HepG2 (cell line): ENCODE measurements around the gene PRKCE. TPM values are rescaled to one million over a fixed set of nuclear protein-coding genes. Genes with fewer than 3 reads are reported as not detected.

ENCODE experiments used
- AGO1 ChIP-seq: fragments of 200-400 bp; formaldehyde crosslinking; IDR thresholded peaks from 2 replicates; pipeline ENCODE4 v1.6.1; 2017; ENCODE audit warnings: mild to moderate bottlenecking, low read depth, low read length, moderate library complexity; ENCODE audit not compliant: poor library complexity, severe bottlenecking
- ATF7-NPFF ChIP-seq: sonication (generic); formaldehyde crosslinking; IDR thresholded peaks from 2 replicates; pipeline ENCODE4 v1.8.1; 2023; ENCODE audit warnings: mild to moderate bottlenecking, low read depth, missing genetic modification reagents, moderate library complexity
- ATRX ChIP-seq: sonication (generic); formaldehyde crosslinking; IDR thresholded peaks from 2 replicates; pipeline ENCODE4 v1.4.0; 2020; ENCODE audit warnings: missing genetic modification reagents, borderline replicate concordance
- E2F5 ChIP-seq: sonication (generic); formaldehyde crosslinking; conservative IDR thresholded peaks from 2 replicates; pipeline ENCODE4 v1.4.0; 2020; ENCODE audit warnings: missing genetic modification reagents
- MAF1 ChIP-seq: sonication (generic); formaldehyde crosslinking; IDR thresholded peaks from 2 replicates; pipeline ENCODE4 v1.5.0; 2020; ENCODE audit warnings: missing genetic modification reagents, borderline replicate concordance
- SMC3 ChIP-seq: IDR thresholded peaks from 2 replicates; pipeline ENCODE4 v1.6.1; 2011; ENCODE audit warnings: low read length, improper control_type of control experiment
- SRSF4 ChIP-seq: fragments of 200-400 bp; formaldehyde crosslinking; IDR thresholded peaks from one replicate; pipeline ENCODE4 v1.6.1; 2018; ENCODE audit warnings: mild to moderate bottlenecking, low read depth, low read length, moderate library complexity; ENCODE audit not compliant: poor library complexity, severe bottlenecking
- TAF1 ChIP-seq: sonication (generic); formaldehyde crosslinking; IDR thresholded peaks from 2 replicates; pipeline ENCODE4 v1.4.0; 2020; ENCODE audit warnings: missing genetic modification reagents
- ZBTB1 ChIP-seq: sonication (generic); formaldehyde crosslinking; IDR thresholded peaks from 2 replicates; pipeline ENCODE4 v1.4.0; 2020; ENCODE audit warnings: missing genetic modification reagents, borderline replicate concordance
- ZBTB7A ChIP-seq: sonication (generic); formaldehyde crosslinking; IDR thresholded peaks from 2 replicates; pipeline ENCODE4 v1.8.0; 2022; ENCODE audit warnings: mild to moderate bottlenecking, missing genetic modification reagents
- ZFP36L1 ChIP-seq: sonication (generic); formaldehyde crosslinking; IDR thresholded peaks from 2 replicates; pipeline ENCODE4 v1.8.0; 2022; ENCODE audit warnings: mild to moderate bottlenecking, missing genetic modification reagents, moderate library complexity
- ZNF101 ChIP-seq: sonication (generic); formaldehyde crosslinking; IDR thresholded peaks from 2 replicates; pipeline ENCODE4 v1.4.0; 2020; ENCODE audit warnings: mild to moderate bottlenecking, low read depth, missing genetic modification reagents, borderline replicate concordance
- ZNF326 ChIP-seq: sonication (generic); formaldehyde crosslinking; IDR thresholded peaks from 2 replicates; pipeline ENCODE4 v1.4.0; 2020; ENCODE audit warnings: missing genetic modification reagents, borderline replicate concordance
- ZNF549 ChIP-seq: sonication (generic); formaldehyde crosslinking; IDR thresholded peaks from 2 replicates; pipeline ENCODE4 v1.5.0; 2020; ENCODE audit warnings: missing genetic modification reagents
- ZNF850 ChIP-seq: sonication (generic); formaldehyde crosslinking; conservative IDR thresholded peaks from 2 replicates; pipeline ENCODE4 v1.9.0; 2021; ENCODE audit warnings: mild to moderate bottlenecking, missing genetic modification reagents
- polyA plus RNA-seq, 8 experiments: library from polyadenylated mRNA; depleted of rRNA in 3 of 8; stranded (reverse) in 7 of 8; unstranded in 1 of 8; fragments of >200 nt; fragmentation: Illumina TruSeq in 4 of 8; extraction: Trizol in 4 of 8; gene quantifications; 2 replicates each; pipeline versions ENCODE4 v1.2.1 to v1.2.3, GENCODE V29; 2011 to 2016; ENCODE audit warnings: low read depth in 4 of 8, missing spikeins in 1 of 8, mixed read lengths in 1 of 8; ENCODE audit not compliant: insufficient read depth in 1 of 8
- total RNA-seq, 5 experiments: library from RNA; depleted of rRNA; stranded (reverse); fragments of >200 nt; fragmentation: Illumina TruSeq; extraction: Trizol; gene quantifications; 2 replicates each; pipeline ENCODE4 v1.2.3, GENCODE V29; 2016; ENCODE audit warnings: low read depth in 1 of 5
- TF ChIP-seq, protein P1 (sequence below): sonication (generic); formaldehyde crosslinking; IDR thresholded peaks from 2 replicates; pipeline ENCODE4 v1.9.0; 2021; ENCODE audit warnings: missing genetic modification reagents, mild to moderate bottlenecking, borderline replicate concordance
- TF ChIP-seq, protein P2 (sequence below): sonication (generic); formaldehyde crosslinking; IDR thresholded peaks from 2 replicates; pipeline ENCODE4 v1.9.0; 2021; ENCODE audit warnings: mild to moderate bottlenecking, missing genetic modification reagents
- TF ChIP-seq, protein P3 (sequence below): fragments of 450-650 bp; IDR thresholded peaks from 2 replicates; pipeline ENCODE4 v1.6.1; 2017; ENCODE audit warnings: mild to moderate bottlenecking

Gene PRKCE
- total and polyA plus RNA-seq, 2 of the 13 experiments (the other 11 are each of a cell fraction or from before 2014, with no cell fraction given): 1.0 to 3.9 TPM

- TF ChIP-seq, protein P1, sequence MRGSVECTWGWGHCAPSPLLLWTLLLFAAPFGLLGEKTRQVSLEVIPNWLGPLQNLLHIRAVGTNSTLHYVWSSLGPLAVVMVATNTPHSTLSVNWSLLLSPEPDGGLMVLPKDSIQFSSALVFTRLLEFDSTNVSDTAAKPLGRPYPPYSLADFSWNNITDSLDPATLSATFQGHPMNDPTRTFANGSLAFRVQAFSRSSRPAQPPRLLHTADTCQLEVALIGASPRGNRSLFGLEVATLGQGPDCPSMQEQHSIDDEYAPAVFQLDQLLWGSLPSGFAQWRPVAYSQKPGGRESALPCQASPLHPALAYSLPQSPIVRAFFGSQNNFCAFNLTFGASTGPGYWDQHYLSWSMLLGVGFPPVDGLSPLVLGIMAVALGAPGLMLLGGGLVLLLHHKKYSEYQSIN: no peak
- peak; percentile 61; the same call in 1 of the 2 replicates for TF ChIP-seq ZFP36L1
- TF ChIP-seq ZNF549 (CRISPR knock-in tag): 0 out of 2 replicates have a peak, but pooled peaks have one; percentile 27
- TF ChIP-seq ZBTB1: no peak
- TF ChIP-seq MAF1 (CRISPR knock-in tag): no peak
- TF ChIP-seq ZNF101: no peak
- TF ChIP-seq SMC3: peak; percentile 43
- no peak for TF ChIP-seq AGO1
- 0 out of 2 replicates have a peak, but pooled peaks have one; percentile 29 for TF ChIP-seq ATRX (CRISPR knock-in tag)
- TF ChIP-seq SRSF4: no peak
- peak; percentile 86 for TF ChIP-seq ZBTB7A (CRISPR knock-in tag)
- TF ChIP-seq TAF1 (CRISPR knock-in tag): no peak
- no peak for TF ChIP-seq ZNF850 (CRISPR knock-in tag)
- TF ChIP-seq, protein P2, sequence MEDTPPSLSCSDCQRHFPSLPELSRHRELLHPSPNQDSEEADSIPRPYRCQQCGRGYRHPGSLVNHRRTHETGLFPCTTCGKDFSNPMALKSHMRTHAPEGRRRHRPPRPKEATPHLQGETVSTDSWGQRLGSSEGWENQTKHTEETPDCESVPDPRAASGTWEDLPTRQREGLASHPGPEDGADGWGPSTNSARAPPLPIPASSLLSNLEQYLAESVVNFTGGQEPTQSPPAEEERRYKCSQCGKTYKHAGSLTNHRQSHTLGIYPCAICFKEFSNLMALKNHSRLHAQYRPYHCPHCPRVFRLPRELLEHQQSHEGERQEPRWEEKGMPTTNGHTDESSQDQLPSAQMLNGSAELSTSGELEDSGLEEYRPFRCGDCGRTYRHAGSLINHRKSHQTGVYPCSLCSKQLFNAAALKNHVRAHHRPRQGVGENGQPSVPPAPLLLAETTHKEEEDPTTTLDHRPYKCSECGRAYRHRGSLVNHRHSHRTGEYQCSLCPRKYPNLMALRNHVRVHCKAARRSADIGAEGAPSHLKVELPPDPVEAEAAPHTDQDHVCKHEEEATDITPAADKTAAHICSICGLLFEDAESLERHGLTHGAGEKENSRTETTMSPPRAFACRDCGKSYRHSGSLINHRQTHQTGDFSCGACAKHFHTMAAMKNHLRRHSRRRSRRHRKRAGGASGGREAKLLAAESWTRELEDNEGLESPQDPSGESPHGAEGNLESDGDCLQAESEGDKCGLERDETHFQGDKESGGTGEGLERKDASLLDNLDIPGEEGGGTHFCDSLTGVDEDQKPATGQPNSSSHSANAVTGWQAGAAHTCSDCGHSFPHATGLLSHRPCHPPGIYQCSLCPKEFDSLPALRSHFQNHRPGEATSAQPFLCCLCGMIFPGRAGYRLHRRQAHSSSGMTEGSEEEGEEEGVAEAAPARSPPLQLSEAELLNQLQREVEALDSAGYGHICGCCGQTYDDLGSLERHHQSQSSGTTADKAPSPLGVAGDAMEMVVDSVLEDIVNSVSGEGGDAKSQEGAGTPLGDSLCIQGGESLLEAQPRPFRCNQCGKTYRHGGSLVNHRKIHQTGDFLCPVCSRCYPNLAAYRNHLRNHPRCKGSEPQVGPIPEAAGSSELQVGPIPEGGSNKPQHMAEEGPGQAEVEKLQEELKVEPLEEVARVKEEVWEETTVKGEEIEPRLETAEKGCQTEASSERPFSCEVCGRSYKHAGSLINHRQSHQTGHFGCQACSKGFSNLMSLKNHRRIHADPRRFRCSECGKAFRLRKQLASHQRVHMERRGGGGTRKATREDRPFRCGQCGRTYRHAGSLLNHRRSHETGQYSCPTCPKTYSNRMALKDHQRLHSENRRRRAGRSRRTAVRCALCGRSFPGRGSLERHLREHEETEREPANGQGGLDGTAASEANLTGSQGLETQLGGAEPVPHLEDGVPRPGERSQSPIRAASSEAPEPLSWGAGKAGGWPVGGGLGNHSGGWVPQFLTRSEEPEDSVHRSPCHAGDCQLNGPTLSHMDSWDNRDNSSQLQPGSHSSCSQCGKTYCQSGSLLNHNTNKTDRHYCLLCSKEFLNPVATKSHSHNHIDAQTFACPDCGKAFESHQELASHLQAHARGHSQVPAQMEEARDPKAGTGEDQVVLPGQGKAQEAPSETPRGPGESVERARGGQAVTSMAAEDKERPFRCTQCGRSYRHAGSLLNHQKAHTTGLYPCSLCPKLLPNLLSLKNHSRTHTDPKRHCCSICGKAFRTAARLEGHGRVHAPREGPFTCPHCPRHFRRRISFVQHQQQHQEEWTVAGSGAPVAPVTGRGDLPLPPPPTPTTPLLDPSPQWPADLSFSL (CRISPR knock-in tag): peak; percentile 76; the same call in 1 of the 2 replicates
- TF ChIP-seq E2F5: no peak
- peak; percentile 33; the same call in 1 of the 2 replicates for TF ChIP-seq ATF7-NPFF (CRISPR knock-in tag)
- TF ChIP-seq ZNF326 (CRISPR knock-in tag): no peak
- TF ChIP-seq, protein P3, sequence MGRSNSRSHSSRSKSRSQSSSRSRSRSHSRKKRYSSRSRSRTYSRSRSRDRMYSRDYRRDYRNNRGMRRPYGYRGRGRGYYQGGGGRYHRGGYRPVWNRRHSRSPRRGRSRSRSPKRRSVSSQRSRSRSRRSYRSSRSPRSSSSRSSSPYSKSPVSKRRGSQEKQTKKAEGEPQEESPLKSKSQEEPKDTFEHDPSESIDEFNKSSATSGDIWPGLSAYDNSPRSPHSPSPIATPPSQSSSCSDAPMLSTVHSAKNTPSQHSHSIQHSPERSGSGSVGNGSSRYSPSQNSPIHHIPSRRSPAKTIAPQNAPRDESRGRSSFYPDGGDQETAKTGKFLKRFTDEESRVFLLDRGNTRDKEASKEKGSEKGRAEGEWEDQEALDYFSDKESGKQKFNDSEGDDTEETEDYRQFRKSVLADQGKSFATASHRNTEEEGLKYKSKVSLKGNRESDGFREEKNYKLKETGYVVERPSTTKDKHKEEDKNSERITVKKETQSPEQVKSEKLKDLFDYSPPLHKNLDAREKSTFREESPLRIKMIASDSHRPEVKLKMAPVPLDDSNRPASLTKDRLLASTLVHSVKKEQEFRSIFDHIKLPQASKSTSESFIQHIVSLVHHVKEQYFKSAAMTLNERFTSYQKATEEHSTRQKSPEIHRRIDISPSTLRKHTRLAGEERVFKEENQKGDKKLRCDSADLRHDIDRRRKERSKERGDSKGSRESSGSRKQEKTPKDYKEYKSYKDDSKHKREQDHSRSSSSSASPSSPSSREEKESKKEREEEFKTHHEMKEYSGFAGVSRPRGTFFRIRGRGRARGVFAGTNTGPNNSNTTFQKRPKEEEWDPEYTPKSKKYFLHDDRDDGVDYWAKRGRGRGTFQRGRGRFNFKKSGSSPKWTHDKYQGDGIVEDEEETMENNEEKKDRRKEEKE: no peak
Measured at GRCh38 chr2:45992021-45992740, 340.7 kb downstream of the PRKCE start (continued).
